ENCODE data around the gene BCL2L15.

GRCh38 chr1:113929750-113930498 is 42.5 kb upstream of the BCL2L15 start:
- no peak for TF ChIP-seq CTCF (IDR thresholded peaks at IDR 0.05; ENCODE audit: insufficient read depth, low read depth, low read length)
- TF ChIP-seq EZH2 (IDR thresholded peaks at IDR 0.05; ENCODE audit: insufficient read depth, low read length): no peak
